Gastrocnemius medialis (tissue), 4 donors: ENCODE data around the gene HS6ST2.

Experiments
- POLR2A ChIP-seq, 2 donors: fragments of 450-650 bp; IDR thresholded peaks; one replicate each; pipeline ENCODE4 v1.6.1; 2017; ENCODE audit warnings: antibody characterized with exemption in 2 of 2, mild to moderate bottlenecking in 2 of 2, moderate library complexity in 2 of 2
- TF ChIP-seq, protein P1 (sequence below), 5 experiments: fragments of 450-650 bp in 3 of 5; fragments of 200-600 bp in 2 of 5; sonication (generic) in 2 of 5; IDR thresholded peaks in 4 of 5; conservative IDR thresholded peaks in 1 of 5; 1 replicate in 4 of 5; 2 replicates in 1 of 5; pipeline ENCODE4 v1.5.1; 2016 to 2019; ENCODE audit warnings: antibody characterized with exemption in 5 of 5, mild to moderate bottlenecking in 3 of 5, moderate library complexity in 3 of 5

- TF ChIP-seq, protein P1, sequence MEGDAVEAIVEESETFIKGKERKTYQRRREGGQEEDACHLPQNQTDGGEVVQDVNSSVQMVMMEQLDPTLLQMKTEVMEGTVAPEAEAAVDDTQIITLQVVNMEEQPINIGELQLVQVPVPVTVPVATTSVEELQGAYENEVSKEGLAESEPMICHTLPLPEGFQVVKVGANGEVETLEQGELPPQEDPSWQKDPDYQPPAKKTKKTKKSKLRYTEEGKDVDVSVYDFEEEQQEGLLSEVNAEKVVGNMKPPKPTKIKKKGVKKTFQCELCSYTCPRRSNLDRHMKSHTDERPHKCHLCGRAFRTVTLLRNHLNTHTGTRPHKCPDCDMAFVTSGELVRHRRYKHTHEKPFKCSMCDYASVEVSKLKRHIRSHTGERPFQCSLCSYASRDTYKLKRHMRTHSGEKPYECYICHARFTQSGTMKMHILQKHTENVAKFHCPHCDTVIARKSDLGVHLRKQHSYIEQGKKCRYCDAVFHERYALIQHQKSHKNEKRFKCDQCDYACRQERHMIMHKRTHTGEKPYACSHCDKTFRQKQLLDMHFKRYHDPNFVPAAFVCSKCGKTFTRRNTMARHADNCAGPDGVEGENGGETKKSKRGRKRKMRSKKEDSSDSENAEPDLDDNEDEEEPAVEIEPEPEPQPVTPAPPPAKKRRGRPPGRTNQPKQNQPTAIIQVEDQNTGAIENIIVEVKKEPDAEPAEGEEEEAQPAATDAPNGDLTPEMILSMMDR (IDR thresholded peaks at IDR 0.05 in 4 of 5, conservative IDR thresholded peaks at IDR 0.05 in 1 of 5), result no peak
- TF ChIP-seq POLR2A (IDR thresholded peaks at IDR 0.05), result no peak
Observed at GRCh38 chrX:132909643-132910042, 48.8 kb downstream of the HS6ST2 start.
